Type B pancreatic cell (in vitro differentiated cells): Measurements from ENCODE around the gene STK38L. TPM values are rescaled to one million over a fixed set of nuclear protein-coding genes. Genes with fewer than 3 reads are reported as not detected.
A peak's percentile ranks its signal among the peaks of the same experiment; 100 is the strongest.

Experiments
- DNase-seq: peaks from one replicate; pipeline ENCODE4 v3.0.0; 2021; ENCODE audit warnings: mixed read lengths; ENCODE audit not compliant: unreplicated experiment; ENCODE audit errors: extremely low spot score
- H3K27ac Mint-ChIP-seq: 2 replicates; pipeline ENCODE4 v1.8.0; 2021; ENCODE audit warnings: mild to moderate bottlenecking, mixed read lengths
- H3K27me3 Mint-ChIP-seq: 2 replicates; pipeline ENCODE4 v1.8.0; 2021; ENCODE audit warnings: mixed read lengths
- H3K36me3 Mint-ChIP-seq: 2 replicates; pipeline ENCODE4 v1.8.0; 2021; ENCODE audit warnings: mixed read lengths
- H3K4me1 Mint-ChIP-seq: one replicate; pipeline ENCODE4 v1.8.0; 2021; ENCODE audit warnings: mixed read lengths; ENCODE audit not compliant: unreplicated experiment
- H3K4me3 Mint-ChIP-seq: 2 replicates; pipeline ENCODE4 v1.8.0; 2021; ENCODE audit warnings: mild to moderate bottlenecking, mixed read lengths
- H3K9me3 Mint-ChIP-seq: 2 replicates; pipeline ENCODE4 v1.8.0; 2021; ENCODE audit warnings: mixed read lengths
- long read RNA-seq: library from polyadenylated mRNA; unstranded; transcript quantifications from one replicate; pipeline ENCODE4 v2.0.0, GENCODE V29; 2020
- total RNA-seq: library from RNA; stranded (reverse); gene quantifications from 2 replicates; pipeline ENCODE4 v1.2.1, GENCODE V29; 2021; ENCODE audit warnings: low replicate concordance
- TF ChIP-seq, protein P1 (sequence below): fragments of 200-600 bp; sonication (generic); conservative IDR thresholded peaks from 2 replicates; pipeline ENCODE4 v1.5.0; 2021; ENCODE audit warnings: antibody characterized with exemption, mild to moderate bottlenecking

STK38L gene
- 43.1 and 75.9 TPM in 2 replicates for total RNA-seq
- long read RNA-seq, full-length matches to known transcripts = 53 of 84 reads
- long read RNA-seq, partial matches to known transcripts = 18 of 84 reads
- long read RNA-seq, other reads (novel, unspliced or antisense) = 13 of 84 reads

DNA sequence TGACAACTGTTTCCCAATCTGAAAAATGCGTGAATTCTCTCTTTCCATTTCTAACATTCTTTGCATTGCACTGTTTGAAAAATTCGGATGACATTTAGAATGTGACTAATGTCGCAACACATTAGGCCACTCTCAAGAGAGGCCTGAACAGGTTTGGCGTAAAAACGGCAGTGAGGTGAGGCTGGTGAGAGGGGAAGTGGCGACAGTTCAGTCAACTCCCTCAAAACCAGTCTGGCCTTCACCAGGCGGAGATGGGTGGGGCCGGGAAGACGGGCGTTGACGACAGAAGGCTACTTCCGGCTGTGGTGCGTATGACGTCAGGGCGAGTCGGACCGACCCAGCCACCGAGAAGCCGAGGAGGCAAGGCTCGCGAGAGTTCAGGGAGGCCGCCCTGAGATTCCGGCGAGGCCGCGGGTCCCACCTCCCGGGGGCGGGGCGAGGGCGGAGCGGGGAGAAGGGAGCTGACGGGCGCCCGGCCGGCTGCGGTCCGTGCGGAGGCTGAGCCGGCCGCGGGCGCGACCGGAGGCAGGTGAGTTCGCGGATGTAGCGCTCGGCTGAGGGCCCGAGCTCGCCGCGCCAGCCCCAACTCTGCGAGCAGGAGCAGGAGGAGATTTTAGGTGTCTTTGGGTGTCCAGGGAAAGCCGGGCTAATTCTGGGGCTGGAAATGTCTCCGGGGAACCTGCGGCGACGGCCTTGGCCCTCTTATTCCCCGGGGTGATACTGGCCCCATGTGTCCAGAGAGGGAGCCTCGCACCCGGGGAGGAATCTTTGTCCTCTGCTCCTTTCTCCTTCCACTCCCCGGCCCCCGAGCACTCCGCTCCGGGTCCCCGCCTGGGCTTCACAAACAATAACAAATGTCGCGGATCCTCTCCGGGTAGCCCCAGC, at the start of gene STK38L:
STK38L (plus strand) TSS at position 483 of the 885 bp plus-strand sequence. CDS start 53,435 bp downstream, outside the sequence.
- Mint-ChIP-seq H3K4me3 (peak within 1 kb of the TSS; percentile 99), H3K9me3 (peaks cover 6% of the 10 kb centered on the region), H3K36me3 (peaks cover 30% of the 10 kb centered on the region), H3K27me3 (peaks cover 5% of the 10 kb centered on the region), H3K27ac (peak within 1 kb of the TSS; percentile 98), H3K4me1 (peaks cover 20% of the 10 kb centered on the region)
- TF ChIP-seq, protein P1, sequence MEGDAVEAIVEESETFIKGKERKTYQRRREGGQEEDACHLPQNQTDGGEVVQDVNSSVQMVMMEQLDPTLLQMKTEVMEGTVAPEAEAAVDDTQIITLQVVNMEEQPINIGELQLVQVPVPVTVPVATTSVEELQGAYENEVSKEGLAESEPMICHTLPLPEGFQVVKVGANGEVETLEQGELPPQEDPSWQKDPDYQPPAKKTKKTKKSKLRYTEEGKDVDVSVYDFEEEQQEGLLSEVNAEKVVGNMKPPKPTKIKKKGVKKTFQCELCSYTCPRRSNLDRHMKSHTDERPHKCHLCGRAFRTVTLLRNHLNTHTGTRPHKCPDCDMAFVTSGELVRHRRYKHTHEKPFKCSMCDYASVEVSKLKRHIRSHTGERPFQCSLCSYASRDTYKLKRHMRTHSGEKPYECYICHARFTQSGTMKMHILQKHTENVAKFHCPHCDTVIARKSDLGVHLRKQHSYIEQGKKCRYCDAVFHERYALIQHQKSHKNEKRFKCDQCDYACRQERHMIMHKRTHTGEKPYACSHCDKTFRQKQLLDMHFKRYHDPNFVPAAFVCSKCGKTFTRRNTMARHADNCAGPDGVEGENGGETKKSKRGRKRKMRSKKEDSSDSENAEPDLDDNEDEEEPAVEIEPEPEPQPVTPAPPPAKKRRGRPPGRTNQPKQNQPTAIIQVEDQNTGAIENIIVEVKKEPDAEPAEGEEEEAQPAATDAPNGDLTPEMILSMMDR = peak; percentile 39
- DNase-seq = peak; percentile 98

DNA sequence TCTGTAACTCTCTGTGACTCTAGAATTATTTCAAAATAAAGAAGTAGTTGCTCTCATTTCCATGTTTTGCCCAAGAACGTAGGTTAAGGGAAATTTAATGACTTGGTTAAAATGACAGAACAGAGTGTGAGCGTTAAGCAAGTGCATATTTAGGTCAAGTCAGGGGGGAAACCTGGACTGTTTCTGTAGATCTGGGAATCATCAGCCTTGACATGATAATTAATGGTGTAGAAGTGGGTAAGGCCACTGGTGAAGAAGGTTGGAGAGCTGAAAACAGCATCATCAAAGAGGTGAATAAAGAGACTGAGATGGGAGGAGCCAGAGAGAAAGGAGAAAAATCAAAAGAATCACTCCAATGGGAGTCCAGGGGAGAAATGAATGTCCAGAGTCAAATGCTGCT, 49.4 kb upstream of the STK38L start:
- no peaks in the 10 kb centered on the region for H3K9me3 Mint-ChIP-seq
- TF ChIP-seq, protein P1 = no peak
- no peaks in the 10 kb centered on the region for H3K4me1 Mint-ChIP-seq
- H3K27ac Mint-ChIP-seq = no peak overlapping the region
- DNase-seq = no peak
- H3K4me3 Mint-ChIP-seq = no peak overlapping the region
- H3K27me3 Mint-ChIP-seq = peaks cover 6% of the 10 kb centered on the region
- no peaks in the 10 kb centered on the region for H3K36me3 Mint-ChIP-seq

DNA sequence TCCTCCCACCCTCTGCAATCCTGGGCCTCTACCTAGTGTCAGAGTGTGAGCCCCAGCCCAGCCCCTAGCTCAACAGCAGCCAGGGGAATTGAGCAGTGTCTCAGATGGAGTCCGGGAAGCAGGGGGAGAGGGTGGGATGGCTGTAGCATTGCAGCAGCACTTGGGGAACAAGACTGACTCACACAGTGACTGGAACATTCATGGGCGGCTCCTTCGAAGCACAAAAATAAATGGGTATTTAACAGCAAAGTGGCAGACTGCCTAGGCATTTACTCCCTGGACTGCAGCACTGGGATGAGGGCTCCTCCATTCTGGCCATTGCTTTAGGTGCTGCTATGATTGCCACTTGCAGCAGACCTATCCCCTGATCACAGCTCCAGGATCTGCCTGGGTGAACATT, 46.0 kb upstream of the STK38L start:
- H3K9me3 Mint-ChIP-seq = no peaks in the 10 kb centered on the region
- H3K36me3 Mint-ChIP-seq = no peaks in the 10 kb centered on the region
- H3K27ac Mint-ChIP-seq = no peak overlapping the region
- DNase-seq = no peak
- H3K4me1 Mint-ChIP-seq = no peaks in the 10 kb centered on the region
- H3K27me3 Mint-ChIP-seq = peaks cover 3% of the 10 kb centered on the region
- no peak overlapping the region for H3K4me3 Mint-ChIP-seq
- TF ChIP-seq, protein P1 = no peak

DNA sequence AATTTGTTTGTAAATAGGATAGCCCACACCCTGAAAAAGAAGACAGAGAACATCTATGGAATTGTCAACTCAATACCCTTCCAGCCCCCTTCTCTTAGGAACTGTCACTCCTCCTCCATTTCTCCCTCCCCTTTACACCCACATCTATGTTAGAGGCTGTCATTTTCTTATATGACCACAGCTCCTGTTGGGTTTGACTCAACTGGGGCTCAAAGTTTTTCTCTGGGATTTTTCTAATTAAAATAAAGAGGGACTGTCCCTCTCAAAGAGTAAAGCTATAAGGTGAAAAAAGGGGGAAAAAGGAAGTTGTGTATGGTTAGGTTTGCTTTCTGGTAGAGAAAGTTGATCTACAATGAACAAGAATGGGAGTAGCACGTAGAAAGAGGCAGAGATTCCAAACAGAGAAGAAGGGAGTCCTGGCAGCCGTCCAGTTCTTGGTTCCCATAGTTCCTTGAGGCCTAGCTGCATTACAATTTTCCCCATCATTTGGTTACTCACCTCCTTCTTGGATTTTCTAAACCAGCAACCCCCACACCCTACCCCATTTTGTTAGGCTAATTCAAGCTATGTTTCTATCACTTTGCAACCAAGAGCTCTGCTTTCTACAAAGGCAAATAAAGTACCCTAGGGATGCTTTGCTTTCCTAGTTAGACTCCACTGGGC, 44.3 kb upstream of the STK38L start:
- no peaks in the 10 kb centered on the region for H3K9me3 Mint-ChIP-seq
- H3K4me1 Mint-ChIP-seq = no peaks in the 10 kb centered on the region
- TF ChIP-seq, protein P1 = no peak
- H3K27me3 Mint-ChIP-seq = peaks cover 3% of the 10 kb centered on the region
- no peak overlapping the region for H3K4me3 Mint-ChIP-seq
- no peak overlapping the region for H3K27ac Mint-ChIP-seq
- DNase-seq = no peak
- no peaks in the 10 kb centered on the region for H3K36me3 Mint-ChIP-seq

DNA sequence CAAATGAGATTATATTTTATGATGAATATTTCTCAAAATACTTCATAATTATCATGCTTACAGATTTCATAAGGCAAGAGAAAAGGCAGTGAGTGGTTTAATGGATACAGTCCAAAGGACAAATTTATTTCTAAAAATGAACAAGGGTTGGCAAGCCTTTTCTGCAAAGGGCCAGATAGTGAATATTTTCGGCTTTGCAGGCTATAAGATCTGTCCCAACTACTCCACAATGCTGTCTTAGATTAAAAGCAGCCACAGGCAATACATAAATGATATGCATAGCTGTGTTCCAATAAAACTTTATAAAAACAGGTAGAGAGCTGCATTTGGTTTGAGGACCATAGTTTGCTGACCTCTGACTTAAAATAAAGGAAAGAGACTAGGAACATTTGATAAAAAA, 42.9 kb upstream of the STK38L start:
- TF ChIP-seq, protein P1 = no peak
- peaks cover 3% of the 10 kb centered on the region for H3K27me3 Mint-ChIP-seq
- H3K27ac Mint-ChIP-seq = no peak overlapping the region
- no peaks in the 10 kb centered on the region for H3K36me3 Mint-ChIP-seq
- no peaks in the 10 kb centered on the region for H3K4me1 Mint-ChIP-seq
- H3K9me3 Mint-ChIP-seq = no peaks in the 10 kb centered on the region
- H3K4me3 Mint-ChIP-seq = no peak overlapping the region
- DNase-seq = no peak
